ENCODE results near the gene B3GALT5.
"Not testable (repeated sequence)": the region's sequence is repeated elsewhere in the genome, so short reads cannot be mapped to it uniquely, and the experiment has no call there.

The B3GALT5 gene, protein sequence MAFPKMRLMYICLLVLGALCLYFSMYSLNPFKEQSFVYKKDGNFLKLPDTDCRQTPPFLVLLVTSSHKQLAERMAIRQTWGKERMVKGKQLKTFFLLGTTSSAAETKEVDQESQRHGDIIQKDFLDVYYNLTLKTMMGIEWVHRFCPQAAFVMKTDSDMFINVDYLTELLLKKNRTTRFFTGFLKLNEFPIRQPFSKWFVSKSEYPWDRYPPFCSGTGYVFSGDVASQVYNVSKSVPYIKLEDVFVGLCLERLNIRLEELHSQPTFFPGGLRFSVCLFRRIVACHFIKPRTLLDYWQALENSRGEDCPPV

DNA sequence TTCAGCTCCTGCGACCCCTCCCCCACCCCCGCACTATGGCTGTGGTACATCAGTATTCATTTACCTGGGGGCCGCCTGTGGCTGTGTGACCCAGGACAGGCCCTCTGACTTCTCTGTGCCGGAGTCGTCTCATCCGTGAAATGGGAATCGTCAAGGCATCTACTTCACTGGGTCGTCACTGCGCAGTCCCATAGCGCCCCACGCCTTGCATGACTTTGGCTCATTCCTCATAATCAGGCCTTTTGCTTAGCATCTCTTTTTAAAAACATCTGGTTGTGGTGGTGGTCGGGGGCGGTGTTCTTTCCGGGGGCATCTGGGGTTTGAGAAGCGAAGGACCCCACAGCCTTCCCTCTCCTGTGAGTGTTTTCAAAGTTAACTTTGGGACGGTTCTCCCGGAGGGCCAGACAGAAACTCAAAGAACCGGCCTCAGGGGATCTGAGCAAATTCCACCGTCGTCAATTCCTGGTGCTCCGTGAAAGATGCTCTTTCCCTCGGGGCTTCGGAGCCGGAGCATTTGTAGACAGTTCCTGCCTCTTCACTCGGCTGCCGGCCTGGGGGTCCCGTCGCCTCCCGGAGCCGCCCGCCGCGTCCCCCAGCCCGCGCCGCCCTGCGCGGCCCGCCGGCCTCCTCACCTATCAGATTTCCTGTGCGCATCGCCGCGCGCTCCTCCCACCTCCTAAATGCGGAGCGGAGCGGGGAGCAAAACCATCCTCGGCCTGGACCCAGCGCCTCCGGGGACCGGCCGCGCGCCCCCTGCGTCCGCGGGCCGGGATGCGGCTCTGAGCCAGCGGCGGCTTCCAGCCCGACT, at the start of gene B3GALT5:
Gene B3GALT5 (plus strand): TSS at position 708 of the 808 bp plus-strand sequence. CDS start 47,620 bp downstream, outside the sequence.
- DNase-seq: peak; percentile 18

DNA sequence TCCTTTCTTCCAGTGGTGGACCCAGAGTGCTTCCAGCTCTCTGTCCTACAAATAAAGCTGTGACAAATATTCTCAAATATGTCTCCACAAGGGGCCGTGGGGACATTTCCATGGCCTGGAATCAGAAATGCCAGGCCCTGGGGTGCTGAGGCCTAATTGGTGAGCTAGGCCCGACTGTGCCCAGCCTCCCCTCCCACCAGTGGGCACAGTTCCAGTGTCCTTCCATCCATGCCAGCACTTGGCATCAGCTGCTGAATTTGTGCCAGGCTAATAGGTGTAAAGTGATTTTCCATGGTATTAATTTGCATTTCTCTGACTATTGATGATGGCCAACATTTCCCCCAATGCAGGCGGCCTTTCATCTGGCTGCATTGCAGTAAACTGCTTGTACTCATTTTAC, 48.5 kb upstream of the B3GALT5 start:
- peak; percentile 65 for DNase-seq

DNA sequence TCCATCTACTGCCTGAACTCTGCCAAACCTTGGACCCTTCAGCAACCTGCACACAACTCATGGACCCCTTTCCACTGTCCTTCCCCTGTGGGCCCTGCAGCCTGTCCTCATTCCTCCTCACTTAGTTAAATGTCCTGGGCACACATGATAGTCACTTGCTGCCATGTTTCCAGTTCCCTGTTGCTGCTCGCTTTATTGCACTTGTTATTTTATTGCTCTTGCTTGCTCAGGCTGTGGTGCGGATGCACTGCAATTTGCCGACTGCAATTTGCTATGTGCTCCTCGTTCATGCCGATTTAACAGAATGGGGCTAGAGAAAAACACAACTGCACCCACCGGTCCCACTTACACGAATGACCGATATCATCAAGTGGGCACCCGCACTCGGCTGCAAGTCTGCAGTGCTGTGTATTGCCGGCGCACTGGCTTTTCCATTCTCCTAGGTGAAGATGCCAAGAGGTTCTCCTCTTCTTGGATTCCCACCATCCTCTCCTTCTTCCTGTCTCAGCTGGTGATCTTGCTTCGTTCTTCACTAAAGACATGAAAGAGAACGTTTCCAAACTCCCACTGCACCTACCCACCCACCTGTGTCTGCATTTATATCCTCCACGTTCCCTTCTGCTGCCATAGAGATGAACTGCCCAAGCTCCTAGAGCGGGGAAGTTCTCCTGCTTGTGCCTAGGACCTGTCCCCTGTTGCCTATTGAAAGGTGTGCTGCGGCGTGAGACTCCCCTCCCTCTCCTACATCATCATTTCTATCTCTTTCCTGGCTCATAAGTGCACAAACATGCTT, 45.4 kb upstream of the B3GALT5 start:
- DNase-seq: no peak

DNA sequence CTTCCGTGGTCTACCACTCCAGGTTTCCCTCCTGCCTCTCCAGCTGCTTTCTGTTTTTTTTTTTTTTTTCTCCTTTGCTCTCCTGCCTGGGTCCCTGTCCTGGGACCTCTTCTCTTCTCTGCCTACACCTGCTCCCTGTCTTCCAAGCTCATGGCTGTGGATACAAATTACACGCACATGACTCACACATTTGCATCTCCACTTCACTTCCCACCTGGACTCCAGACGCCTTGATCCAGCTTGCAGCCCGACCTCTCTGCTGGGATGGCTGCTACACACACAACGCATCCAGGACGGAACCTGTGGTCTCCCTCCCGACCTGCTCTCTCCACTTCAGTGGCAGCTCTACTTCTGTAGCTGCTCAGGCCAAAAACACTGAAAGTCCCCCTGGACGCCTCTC, 44.4 kb upstream of the B3GALT5 start:
- DNase-seq: no peak

DNA sequence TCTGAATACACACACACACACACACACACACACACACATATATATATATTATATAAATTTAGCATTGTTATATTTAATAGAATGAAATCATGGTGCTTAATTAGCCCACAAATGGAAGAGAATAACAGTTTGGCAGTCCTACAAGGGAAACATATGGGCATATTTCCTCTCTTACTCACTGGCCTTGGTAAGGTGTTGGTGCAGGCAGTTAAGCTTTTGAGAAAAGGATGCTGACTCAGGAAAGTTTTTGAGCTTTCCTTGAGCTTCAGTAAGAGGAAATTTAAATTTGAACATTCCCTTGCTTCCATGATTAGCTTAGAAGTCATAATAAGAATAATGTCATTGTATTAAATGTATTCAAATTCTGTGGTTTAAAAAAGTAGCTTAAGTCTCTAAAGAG, 37.0 kb upstream of the B3GALT5 start:
- DNase-seq: no peak

DNA sequence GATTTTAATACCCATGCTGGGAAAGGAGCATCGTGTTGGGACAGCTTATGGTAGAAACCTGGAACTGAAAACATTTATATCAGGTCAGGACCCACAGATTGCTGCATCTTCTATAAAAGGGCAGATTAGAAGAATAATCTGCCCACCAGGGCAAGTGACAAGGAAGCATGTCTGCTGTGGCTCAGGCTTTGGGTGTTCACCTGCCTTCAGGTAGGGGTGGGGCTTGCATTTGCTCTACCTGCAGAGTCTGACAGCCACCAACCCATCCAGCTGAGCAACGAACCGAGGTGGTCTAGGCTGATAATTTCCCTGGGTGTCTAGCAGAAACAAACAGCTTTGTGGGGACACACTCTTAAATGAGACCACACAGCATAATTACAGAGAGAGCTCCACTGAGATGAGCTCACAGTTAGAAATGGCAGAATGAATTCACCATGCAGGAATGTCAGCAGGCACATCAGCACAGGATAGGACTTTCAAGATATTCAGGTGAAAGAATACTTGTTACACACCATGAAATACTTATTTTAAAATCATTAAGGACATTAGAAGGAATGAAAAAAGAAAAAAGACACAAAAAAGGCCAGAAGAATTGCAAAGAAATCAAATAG, 36.1 kb upstream of the B3GALT5 start:
- DNase-seq: no peak

DNA sequence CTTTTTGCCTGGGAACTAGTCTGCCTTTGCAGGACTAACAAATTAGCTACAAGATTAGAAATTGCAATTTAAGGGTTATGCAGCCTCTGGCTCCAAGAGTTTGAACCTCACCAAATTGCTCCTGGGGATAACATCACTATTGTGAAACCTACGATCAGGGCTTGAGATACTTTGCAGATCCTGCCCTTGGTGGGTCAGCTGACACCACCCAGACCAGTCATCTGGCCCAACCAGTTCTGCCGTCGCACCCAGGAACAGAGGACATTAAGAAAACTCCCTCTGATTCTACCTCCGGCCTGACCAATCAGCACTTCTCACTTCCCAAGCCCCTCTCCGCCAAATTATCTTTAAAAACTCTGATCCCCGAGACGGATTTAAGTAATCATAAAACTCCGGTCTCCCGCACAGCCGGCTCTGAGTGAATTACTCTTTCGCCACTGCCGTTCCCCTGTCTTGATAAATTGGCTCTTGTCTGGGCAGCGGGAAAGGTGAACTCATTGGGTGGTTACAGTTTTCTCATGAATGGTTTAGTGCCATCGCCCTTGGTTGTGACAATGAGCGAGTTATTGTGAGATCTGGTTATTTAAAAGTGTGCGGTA, 32.9 kb upstream of the B3GALT5 start:
- no peak for DNase-seq

DNA sequence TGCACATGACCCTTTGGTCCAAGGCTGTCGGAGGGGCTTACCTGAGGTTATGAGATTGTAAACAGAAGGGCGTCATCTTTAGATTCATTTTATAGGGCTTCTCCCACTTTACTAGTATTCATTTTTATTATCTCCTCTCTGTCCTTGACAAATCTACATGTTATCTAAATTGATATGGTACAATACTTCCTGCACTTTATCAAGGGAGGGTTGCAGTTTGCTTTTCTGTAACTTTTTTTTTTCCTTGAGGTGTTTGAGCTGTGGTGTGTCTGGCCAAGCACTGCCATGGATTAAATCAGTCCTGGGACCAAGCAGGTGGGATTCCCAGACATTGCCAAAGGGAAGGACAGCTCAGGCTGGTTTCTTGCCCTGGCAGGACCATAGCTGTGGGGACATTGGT, 32.0 kb upstream of the B3GALT5 start:
- no peak for DNase-seq

DNA sequence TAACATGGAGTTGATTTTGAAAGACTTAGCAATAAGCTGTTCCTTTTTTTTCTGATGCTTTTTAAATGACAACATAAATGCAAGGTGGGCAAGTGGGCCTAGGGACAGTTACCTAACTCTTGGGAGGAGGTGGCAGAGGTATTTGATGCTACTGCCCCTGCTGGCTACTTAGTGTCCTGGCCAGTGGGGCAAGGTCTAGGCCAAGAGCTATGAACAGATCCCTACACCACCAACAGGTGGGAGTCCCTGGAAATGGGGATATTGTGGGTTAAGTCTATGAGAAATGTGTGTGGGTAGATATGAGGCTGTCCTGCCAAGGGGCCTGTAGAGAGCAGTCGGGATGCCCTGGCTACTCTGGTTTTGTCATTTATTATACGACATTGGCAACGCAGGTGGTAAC, 31.3 kb upstream of the B3GALT5 start:
- no peak for DNase-seq

DNA sequence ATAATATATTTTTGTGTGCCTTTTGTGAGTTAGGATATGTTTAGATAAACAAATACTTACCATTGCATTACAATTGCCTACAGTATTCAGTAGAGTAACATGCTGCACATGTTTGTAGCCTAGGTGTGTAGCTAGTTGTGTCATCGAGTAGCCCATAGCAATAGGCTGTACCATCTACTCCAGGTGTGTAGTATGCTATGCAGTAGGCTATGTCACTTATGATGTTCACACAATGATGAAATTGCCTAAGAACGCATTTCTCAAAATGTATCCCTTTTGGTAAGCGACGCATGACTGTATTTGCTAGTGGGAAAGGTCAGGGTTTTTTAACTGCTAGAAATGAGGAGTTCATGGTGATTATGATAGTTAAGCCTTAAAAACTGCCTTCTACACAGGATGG, 30.0 kb upstream of the B3GALT5 start:
- no peak for DNase-seq

DNA sequence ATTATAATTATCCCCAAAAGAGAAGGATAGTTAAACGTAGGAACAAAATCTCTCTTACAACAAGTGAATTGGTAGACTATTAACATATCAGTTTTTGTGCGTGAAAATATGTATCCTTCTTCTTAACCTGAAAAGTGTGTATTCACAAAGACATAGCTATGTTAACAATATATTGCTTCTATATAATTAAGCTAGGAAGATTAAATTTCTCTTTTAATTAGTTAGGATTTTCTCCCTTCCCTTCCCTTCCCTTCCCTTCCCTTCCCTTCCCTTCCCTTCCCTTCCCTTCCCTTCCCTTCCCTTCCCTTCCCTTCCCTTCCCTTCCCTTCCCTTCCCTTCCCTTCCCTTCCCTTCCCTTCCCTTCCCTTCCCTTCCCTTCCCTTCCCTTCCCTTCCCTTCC, 29.2 kb upstream of the B3GALT5 start:
- DNase-seq: not testable (repeated sequence)

DNA sequence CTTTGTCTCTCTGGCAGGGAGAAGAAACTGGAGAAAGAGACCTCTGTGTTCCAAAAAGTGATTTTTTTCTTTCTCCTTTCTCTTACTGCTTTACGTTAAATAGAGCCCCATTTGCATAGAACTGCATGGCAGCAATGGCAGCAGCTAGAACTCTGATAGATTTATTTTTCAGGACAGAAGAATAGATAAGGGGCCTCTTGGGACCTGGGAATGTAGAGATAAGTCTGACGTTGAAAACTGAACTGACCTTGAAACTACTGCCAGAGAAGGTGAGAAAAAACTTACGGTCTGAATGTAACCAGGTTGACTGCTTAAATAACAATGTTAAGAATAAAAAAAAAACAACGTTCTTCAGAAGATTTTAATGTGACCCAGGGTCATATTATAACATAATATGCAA, 25.4 kb upstream of the B3GALT5 start:
- DNase-seq: no peak

DNA sequence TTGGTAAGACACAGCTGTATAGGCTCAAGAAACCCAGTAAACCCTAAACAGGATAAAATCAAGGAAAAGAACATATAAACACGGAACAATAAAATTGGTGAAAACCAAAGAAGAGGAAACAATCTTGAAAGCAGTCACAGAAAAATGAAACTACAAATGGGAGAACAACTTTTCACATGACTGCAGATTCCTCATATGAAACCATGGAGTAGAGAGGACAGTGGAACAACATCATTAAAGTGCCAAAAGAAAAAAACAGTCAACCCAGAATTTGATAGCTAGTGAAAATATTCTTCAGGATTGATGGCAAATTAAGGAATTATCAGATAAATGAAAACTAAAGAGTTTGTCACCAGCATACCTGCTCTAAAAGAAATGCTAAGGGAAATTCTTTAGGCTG, 23.9 kb upstream of the B3GALT5 start:
- no peak for DNase-seq

DNA sequence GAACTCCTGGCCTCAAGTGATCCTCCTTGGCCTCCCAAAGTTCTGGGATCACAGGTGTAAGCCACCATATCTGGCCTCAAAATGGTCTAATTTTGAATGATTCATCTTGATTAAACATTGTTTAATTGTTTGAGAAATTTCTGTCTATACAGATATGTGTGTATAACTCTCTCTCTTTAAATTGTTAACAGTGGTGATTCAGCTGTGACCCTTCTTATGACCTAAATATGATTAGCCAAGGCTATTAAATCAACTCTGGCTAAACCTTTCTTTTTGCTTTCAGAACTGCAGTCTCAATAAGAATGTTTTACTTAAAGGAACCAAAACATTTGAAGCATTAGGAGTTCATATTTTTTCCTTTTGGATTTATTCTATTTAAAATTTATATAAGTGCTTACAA, 19.2 kb upstream of the B3GALT5 start:
- DNase-seq: no peak

DNA sequence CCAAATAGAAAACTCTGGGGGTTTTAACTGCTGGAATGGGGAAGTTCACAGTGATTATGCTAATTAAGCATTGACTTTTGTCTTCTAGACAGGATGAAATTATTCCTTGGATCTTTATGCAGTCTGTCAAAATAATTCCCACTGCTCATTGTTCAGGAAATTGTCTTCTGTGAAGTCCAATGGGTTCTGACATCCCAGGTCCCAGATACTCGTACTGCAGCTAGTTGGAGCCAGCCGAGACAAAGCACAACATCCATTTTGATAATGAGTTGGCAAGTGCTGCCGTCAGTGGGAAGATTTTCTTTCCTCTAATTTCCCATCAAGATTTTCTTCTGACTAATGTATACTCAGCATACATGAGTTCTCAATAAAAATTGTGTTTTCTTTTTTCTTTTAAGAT, 17.3 kb upstream of the B3GALT5 start:
- DNase-seq: no peak

DNA sequence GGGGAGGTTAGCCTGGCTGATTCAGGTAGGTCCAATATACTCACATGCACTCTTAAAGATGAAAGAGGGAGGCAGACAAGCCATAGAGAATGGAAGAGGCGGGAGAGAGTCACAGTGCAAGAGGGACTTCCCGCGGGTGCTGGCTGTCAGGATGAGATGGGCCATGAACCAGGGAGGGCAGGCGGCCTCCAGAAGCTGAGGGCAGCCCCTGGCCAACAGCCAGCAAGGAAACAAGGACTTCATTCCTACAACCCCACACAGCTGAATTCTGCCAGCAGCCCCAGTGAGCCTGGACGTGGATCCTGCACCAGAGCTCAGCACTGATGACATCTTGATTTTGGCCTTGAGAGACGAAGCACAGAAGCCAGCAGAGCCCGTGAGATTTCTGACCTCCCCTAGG, 15.1 kb upstream of the B3GALT5 start:
- peak; percentile 3 for DNase-seq

DNA sequence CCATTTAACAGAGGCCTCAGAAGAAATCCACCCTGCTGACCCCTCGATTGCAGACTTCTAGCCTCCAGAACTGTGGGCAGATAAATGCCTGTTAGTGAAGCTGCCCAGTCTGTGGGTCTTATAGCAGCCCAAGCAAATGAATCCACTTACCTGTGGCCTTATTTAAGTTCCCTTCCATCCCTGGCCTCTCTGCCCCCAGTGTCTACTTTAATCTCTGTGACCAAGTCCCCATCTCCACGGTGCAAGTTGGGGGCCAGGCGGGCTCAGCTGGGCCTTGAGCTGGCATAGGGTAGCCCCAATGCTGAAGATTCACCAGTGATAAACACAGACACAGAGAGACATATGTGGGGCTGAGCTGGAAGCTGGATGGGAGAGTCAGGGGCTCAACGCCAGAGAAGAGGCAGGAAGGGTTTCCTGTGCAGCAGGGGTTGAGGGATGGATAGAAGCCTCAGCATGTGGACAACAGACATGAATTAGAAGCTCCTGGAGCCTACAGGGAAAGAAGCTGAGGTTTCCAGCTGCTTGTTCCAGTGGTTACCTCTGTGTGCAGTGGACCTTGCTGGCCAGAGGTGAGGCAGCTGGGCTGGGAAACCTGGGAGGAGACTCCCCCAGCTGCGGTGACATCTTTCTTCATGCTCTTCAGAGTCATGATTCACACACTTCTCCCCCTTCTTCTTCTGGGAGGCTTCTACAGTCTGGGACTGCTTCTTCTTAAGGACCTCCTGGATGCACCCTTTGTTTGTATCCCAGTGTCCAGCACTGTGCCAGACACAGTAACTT, 13.4 kb upstream of the B3GALT5 start:
- no peak for DNase-seq

DNA sequence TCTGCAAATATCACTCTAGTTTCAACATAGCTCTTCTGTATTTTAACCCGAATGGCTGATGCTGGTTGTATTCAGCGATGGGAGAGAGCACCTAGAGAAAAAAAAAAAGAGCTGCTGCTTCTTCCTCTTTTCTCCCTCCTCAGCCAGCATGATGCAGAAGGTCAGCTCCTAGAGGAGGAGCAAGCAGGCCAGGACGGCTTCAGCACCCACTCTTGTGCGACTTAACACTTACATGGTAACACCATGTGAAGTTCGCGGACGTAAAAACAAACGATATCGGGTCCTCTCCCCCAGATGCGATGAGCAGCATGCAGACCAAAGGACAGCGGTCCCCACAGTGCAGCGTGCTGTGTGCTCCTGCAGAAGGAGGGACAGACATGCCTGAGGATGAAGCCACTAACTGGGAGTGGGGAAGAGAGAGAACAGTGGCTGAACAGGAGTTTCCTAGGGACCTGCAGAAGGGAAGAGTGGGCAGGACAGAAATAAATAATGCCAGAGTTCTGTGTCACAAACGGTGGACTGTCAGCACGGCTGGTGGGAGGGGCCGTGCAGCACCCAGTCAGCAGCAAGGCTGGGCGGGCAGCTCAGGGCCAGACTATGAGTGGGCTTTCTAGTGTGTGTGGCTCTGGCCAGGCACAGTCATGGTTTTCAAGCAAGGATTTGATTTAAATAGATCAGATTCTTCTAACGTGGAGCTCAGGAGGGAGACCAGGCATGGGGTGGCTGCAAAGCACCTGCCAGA, 11.4 kb upstream of the B3GALT5 start:
- no peak for DNase-seq

DNA sequence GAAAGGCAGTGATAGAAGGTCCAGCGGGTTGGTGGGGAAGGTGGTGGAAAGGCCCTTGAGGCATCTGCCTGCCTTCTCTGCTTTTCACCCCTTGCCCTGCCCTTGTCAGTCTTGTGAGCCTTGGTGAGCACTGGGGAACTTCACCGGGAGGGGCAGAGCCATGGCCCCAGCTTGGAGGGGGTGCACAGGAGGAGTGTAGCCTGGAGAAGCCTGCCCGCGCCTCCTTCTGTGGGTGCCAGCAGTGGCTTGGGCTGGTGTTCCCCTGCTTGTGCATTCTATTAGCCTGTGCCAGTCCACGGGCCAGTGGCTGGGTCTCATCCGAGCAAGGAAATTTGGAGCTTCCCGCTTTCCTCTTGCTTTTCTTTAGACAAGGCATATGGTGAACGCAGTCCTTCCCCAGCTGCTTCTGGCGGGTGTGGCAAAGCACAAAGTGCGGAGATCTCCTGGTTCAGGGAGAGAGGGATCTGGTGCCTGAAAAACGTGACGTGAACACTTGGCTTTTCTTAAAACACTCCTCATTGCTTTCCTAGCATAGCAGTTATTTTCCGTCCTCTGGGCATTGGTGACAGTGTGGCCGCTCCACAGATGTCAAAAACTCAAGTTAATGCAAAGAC, 10.6 kb upstream of the B3GALT5 start:
- DNase-seq: no peak

DNA sequence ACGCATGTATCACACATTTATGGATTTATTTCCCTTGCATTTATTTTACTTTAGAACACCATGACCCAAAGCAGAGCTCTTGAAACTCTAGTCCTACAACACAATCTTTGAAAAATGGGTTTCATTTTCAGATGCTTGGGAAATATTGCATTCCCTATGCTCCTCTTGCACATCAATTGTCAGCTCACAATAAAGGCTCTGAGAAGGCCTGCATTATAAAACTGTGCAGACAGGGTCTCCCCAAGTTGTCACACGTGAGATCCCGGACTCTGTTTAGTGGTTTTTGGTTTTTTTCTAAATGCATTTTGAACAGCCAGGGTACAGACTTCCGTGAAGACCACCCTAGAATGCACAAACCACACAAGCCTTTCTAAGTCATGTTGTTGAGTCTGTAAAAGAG, 9.9 kb upstream of the B3GALT5 start:
- DNase-seq: no peak

DNA sequence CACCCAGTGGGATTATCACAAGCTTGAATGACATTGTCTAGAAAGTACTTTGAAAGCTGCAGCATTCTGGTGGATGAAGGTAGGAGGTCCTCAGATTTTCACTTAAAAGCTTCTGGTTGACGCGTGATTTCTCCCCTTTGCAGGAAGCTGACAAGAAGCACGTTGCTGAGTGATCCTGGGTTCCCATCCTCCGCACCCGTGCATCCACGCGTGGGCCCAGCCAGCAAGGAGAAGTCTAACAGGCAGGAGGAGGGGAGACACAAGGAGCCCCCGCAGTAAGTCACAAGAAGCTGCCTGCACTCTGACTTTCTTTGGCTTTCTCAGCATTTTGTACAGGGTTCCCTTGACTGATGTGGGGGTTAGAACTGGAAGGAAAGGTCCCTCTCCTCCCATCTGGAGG, 7.8 kb upstream of the B3GALT5 start:
- DNase-seq: no peak
